Peyer's patch (tissue), 4 donors: ENCODE measurements around the gene ITGA3.

Experiments used
- CTCF ChIP-seq, 6 experiments: fragments of 450-650 bp in 4 of 6; fragments of 200-600 bp in 2 of 6; sonication (generic) in 1 of 6; IDR thresholded peaks; one replicate each; pipeline ENCODE4 v1.5.1; 2017 to 2019; ENCODE audit warnings: antibody characterized with exemption in 6 of 6, mild to moderate bottlenecking in 3 of 6, moderate library complexity in 1 of 6
- POLR2A ChIP-seq, 2 donors: fragments of 450-650 bp; IDR thresholded peaks; one replicate each; pipeline ENCODE4 v1.5.1; 2017; ENCODE audit warnings: antibody characterized with exemption in 2 of 2, mild to moderate bottlenecking in 2 of 2, moderate library complexity in 2 of 2

GRCh38 chr17:50114401-50114800, 58.5 kb downstream of the ITGA3 start:
- TF ChIP-seq CTCF (IDR thresholded peaks at IDR 0.05) (no peak), POLR2A (IDR thresholded peaks at IDR 0.05) (no peak)
